ENCODE measurements around the gene PTPRK.

GRCh38 chr6:127952176-127952575 lies 568.2 kb downstream of the PTPRK start:
- TF ChIP-seq CTCF (IDR thresholded peaks at IDR 0.05) (no peak), POLR2A (IDR thresholded peaks at IDR 0.05) (no peak)
